ENCODE measurements around the gene COLGALT1.
"Not testable (repeated sequence)": the region's sequence is repeated elsewhere in the genome, so short reads cannot be mapped to it uniquely, and the experiment has no call there.

COLGALT1 gene

GRCh38 chr19:17555480-17555928 is at the start of gene COLGALT1:
Gene COLGALT1 (plus strand): TSS chr19:17555649. CDS start chr19:17555714, 65 bp downstream.
- peak; percentile 99 to 100 for DNase-seq

GRCh38 chr19:17506745-17507144 is 48.7 kb upstream of the COLGALT1 start:
- no peak for DNase-seq

- not testable (repeated sequence) for DNase-seq
Observed at GRCh38 chr19:17508558-17508933, 46.9 kb upstream of the COLGALT1 start.

- no peak for DNase-seq
Observed at GRCh38 chr19:17510220-17510993, 45.0 kb upstream of the COLGALT1 start.

DNA sequence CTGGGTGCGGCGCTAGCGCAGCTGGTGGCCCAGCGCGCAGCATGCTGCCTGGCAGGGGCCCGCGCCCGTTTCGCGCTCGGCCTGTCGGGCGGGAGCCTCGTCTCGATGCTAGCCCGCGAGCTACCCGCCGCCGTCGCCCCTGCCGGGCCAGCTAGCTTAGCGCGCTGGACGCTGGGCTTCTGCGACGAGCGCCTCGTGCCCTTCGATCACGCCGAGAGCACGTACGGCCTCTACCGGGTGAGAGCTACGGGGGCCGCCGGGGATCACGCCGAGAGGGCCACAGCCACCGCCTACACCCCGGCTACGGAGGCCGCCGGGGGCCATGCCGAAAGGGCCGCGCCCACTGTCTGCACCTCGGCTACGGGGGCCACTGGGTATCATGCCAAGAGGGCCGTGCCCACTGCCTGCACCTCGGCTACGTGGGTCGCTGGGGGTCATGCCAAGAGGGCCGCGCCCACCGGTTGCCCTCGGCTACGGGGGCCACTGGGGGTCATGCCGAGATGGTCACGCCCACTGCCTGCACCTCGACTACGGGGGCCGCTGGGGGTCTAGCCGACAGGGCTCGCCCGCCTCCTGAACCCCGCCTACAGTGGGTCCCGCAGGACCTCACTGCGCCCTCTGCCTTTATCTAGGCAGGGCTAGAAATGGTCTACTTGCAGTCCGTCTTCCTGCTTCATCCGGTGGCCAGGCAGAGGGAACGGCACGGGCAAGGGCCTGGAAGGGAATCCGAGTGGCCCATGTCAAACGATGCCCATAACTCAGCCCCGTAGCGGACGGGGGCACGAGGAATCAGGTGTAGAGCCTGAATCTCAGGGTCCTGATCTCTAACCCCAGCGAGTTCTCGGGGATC is 43.5 kb upstream of the COLGALT1 start:
- peak; percentile 87 to 91 for DNase-seq

- DNase-seq = no peak
Observed at GRCh38 chr19:17512574-17512939, 42.9 kb upstream of the COLGALT1 start.

- DNase-seq = no peak
Observed at GRCh38 chr19:17515408-17516149, 39.9 kb upstream of the COLGALT1 start.

GRCh38 chr19:17517898-17518297 is 37.6 kb upstream of the COLGALT1 start:
- DNase-seq = no peak

GRCh38 chr19:17518654-17519053 is 36.8 kb upstream of the COLGALT1 start:
- DNase-seq = not testable (repeated sequence)

DNA sequence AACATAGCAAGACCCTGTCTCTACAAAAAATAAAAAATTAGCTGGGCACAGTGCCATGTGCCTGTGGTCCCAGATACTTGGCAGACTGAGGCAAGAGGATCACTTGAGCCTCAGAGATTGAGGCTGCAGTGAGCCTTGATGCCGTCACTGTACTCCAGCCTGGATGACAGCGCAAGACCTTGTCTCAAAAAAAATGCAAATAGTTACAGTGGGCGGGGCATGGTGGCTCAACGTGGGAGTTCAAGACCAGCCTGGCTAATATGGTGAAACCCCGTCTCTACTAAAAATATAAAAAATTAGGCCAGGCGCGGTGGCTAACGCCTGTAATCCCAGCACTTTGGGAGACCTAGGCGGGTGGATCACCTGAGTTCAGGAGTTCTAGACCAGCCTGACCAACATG is 35.5 kb upstream of the COLGALT1 start:
- DNase-seq = no peak

DNA sequence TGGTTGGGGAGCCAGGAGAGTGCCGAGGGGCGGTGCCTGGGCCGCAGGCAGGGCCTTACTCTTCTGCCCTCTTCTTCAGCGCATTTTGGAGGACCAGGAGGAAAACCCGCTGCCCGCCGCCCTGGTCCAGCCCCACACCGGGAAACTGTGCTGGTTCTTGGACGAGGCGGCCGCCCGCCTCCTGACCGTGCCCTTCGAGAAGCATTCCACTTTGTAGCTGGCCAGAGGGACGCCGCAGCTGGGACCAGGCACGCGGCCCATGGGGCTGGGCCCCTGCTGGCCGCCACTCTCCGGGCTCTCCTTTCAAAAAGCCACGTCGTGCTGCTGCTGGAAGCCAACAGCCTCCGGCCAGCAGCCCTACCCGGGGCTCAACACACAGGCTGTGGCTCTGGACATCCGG is 34.6 kb upstream of the COLGALT1 start:
- DNase-seq = no peak

- DNase-seq = peak; percentile 71 to 76
Observed at GRCh38 chr19:17522988-17523872, 32.2 kb upstream of the COLGALT1 start.

DNA sequence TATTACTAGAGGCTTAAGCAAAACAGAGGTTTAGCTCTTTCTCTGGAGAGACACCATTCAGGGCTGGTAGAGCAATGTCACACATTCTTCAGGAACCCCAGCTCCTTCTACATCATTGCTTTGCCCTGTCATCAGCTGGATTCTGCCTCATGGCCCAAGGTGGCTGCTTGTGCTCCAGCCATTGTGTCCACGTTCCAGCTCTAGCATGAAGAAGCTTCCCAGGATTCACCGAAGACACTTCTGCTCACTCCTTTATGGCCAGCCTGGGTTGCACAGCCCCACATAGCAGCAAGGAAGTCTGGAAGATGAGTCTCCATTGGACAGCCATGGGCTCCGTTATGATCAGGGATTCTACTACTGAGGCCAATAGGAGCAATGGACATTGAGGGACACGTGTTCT is 30.8 kb upstream of the COLGALT1 start:
- no peak for DNase-seq

DNA sequence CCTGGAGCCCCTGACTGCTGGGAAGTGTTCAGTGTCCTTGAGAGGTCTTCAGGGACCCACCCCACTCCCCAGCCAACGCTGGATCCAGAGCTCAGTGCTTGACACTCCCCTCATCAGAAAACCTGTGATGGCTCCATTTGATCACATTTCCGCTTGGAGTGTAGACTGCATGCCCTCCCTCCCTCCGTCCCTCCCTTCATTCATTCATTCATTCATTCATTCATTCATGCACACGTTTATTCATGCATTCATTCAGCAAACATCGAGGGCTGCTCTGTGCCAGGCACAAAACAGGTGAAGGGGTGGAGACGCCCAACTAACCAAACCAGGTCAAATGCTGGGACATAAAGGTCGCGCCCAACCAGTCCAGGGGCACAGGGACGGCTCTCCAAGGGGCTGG is 30.3 kb upstream of the COLGALT1 start:
- DNase-seq = no peak

DNA sequence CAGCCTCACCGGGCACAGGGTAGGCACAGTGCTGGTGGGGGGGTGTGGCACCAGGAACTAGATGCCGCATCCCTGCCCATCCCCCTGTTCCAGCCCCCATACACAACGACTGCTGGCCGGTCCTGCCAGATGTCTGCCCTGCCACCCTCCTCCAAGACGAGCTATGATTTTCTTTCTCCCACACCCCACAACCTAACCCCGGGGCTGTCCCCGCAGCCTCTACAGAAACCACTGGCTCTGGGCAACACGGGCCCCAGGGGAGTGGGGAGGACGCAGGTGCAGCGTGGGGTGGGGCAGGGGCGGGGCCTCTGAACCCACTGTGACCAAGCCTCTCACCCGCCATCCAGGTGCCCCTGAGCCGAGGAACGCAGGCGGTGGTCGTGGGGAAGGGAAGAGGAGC is 28.5 kb upstream of the COLGALT1 start:
- no peak for DNase-seq

DNA sequence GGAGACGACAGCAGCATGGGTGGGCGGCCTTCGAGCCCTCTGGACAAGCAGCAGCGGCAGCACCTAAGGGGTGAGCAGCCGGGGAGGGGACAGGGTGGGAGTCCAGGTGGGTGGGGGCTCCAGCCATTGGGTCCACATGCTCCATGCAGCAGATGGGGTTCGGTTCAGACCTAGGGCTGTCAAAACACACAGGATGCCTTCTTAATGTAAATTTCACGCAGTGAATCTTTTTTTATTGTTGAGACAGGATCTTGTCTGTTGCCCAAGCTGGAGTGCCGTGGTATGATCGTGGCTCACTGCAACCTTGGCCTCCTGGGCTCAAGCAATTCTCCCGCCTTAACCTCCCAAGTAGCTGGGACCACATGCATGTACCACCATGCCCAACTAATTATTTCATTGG is 28.1 kb upstream of the COLGALT1 start:
- no peak for DNase-seq

- no peak for DNase-seq
Observed at GRCh38 chr19:17528610-17529009, 26.8 kb upstream of the COLGALT1 start.

- DNase-seq = no peak
Observed at GRCh38 chr19:17529239-17530158, 25.9 kb upstream of the COLGALT1 start.

DNA sequence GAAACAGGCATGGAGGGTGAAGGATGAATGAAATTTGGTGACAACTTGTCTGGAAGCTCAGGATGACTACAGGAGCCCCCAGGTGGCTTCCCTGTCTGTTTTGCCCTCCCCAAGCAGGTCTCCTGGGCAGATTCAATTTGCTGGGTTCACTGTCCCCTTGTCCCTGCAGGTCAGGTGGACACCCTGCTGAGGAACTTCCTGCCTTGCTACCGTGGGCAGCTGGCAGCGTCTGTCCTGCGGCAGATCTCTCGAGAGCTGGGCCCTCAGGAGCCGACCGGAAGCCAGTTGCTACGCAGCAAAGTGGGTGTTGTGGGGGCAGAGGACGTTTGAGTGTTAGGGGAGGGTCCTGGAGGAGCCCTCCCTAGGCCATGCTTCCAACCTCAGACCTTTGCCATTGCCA is 24.9 kb upstream of the COLGALT1 start:
- DNase-seq = no peak

DNA sequence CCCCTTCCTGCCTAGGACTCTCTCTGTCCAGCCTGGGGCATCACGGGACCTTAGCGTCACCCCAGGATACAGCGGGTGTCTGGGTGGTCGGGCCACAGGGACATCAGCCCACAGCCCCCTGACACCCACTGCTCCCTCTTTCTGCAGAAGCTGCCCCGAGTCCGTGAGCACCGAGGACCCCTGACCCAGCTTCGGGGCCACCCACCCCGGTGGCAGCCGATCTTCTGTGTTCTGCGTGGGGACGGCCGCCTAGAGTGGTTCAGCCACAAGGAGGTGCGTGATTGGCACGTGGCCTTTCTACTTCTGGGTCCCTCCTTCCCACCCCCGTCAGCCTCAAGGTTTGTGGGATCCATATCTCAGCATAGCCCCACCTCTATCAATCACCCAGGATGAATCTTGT is 23.3 kb upstream of the COLGALT1 start:
- no peak for DNase-seq

DNA sequence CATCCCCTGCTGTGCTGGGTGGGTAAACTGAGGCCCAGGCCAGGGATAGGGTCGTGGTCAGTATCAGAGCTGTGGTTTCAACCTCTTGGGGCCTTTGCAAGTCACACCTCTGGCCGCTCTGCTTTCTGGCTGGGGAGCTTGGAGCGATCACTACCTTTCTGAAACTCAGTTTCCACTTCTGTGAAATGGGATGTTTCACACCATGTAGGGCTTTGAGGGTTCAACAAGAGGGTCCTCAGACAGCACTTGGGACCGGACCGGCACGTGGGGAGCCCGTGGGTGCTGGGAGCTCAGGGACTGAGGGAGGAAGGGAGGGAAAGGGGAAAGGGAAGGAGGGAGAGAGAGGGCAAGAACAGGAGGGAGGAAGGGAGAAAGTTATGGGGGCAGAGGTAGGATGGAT is 22.9 kb upstream of the COLGALT1 start:
- no peak for DNase-seq
